ENCODE measurements around the gene CORIN. TPM values are rescaled to one million over a fixed set of nuclear protein-coding genes. Genes with fewer than 3 reads are reported as not detected.

The CORIN gene, protein sequence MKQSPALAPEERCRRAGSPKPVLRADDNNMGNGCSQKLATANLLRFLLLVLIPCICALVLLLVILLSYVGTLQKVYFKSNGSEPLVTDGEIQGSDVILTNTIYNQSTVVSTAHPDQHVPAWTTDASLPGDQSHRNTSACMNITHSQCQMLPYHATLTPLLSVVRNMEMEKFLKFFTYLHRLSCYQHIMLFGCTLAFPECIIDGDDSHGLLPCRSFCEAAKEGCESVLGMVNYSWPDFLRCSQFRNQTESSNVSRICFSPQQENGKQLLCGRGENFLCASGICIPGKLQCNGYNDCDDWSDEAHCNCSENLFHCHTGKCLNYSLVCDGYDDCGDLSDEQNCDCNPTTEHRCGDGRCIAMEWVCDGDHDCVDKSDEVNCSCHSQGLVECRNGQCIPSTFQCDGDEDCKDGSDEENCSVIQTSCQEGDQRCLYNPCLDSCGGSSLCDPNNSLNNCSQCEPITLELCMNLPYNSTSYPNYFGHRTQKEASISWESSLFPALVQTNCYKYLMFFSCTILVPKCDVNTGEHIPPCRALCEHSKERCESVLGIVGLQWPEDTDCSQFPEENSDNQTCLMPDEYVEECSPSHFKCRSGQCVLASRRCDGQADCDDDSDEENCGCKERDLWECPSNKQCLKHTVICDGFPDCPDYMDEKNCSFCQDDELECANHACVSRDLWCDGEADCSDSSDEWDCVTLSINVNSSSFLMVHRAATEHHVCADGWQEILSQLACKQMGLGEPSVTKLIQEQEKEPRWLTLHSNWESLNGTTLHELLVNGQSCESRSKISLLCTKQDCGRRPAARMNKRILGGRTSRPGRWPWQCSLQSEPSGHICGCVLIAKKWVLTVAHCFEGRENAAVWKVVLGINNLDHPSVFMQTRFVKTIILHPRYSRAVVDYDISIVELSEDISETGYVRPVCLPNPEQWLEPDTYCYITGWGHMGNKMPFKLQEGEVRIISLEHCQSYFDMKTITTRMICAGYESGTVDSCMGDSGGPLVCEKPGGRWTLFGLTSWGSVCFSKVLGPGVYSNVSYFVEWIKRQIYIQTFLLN
- total RNA-seq (2022; extraction: Qiagen RNA extraction; ENCODE audit: low read depth), result not detected in 5 replicates

DNA sequence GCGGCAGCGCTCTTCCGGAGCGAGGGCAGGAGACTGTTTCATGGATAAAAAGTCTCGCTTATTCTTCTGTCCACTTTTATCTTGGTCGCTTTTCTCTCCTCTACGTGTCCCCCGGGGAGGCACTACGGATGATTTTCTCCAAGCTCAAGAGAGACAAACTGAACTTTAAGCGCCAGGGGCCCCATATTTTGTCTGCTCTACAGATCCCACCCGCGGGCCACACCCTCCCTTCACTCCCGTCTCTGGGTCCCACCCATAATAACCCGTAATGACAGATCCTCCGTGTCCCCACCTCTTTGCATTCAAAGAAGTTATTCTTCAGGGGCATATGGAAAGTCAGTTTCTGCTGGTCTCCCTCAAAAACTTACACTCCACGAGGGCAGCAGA, at the start of gene CORIN:
CORIN (minus strand) TSS at position 160 of the 387 bp plus-strand sequence; CDS start at position 42, 118 bp downstream.

Other genes with a start within 250 kb of the CORIN start
- gene NFXL1, start 76.5 kb upstream of the CORIN start, total RNA-seq (2022; extraction: Qiagen RNA extraction; ENCODE audit: low read depth), result 5.4 to 7.7 TPM (median 6.3 TPM) in 5 replicates
- gene CNGA1, start 178.6 kb upstream of the CORIN start, total RNA-seq (2022; extraction: Qiagen RNA extraction; ENCODE audit: low read depth), result not detected in 5 replicates
- 0.65 to 1.3 TPM (median 0.86 TPM) in 5 replicates for gene NIPAL1, start 178.7 kb upstream of the CORIN start, total RNA-seq (2022; extraction: Qiagen RNA extraction; ENCODE audit: low read depth)

Measured in A549 treated with GW870086 at 1 μM for 4 hours (cell line).